Stimulated activated CD8-positive, alpha-beta memory T cell treated with anti-CD3 and anti-CD28 coated beads, Interleukin-7, amount 100 ng/mL, for 4 hours (primary cell): ENCODE measurements around the gene ARHGEF7.

Source experiments
- DNase-seq, 2 donors: peaks; one replicate each; pipeline ENCODE4 v3.0.0-alpha.2; 2020; ENCODE audit warnings: low read depth in 2 of 2

ARHGEF7 gene

DNA sequence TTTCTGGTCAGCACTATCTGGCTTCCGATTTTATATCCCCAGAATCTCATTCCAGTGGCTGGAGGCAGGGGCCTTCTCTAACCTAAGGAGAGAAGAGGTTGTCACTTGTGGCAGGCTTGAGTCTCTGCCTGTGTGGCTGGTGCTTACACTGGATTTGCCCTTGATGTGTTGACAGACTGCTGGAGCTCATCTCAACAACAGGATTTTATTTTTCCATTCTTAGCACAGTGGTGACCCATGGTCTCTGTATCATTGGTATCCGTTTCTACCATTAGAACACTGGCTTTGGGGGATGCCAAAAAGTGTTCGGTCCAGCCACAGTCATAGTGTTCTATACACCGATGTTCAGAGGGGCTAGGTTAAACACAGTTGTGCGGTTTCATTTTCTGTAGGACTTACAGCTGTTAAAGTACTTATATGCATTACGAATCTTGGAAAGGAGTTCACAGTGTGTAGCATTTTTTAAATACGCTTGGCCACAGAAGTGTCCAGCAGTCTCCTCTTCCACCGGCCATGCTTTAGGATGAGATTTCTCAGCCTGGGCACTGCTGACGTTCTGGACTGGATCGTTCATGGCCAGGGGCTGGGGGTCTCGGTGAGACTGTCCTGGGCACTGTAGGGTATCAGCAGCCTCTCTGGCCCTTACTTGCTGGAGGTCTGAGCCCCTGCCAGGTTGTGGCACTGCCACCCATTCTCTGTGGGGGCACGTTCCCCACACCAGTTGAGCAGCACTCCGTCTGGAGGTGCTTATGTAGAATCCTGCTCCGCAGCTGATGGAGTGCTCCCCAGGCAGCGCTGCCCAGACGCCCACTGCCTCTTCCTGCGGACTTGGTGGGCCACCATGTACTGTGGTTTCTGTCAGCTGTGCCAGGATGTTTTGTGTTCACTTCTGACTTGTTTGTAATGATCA is 163.9 kb downstream of the ARHGEF7 start:
- DNase-seq, result no peak

DNA sequence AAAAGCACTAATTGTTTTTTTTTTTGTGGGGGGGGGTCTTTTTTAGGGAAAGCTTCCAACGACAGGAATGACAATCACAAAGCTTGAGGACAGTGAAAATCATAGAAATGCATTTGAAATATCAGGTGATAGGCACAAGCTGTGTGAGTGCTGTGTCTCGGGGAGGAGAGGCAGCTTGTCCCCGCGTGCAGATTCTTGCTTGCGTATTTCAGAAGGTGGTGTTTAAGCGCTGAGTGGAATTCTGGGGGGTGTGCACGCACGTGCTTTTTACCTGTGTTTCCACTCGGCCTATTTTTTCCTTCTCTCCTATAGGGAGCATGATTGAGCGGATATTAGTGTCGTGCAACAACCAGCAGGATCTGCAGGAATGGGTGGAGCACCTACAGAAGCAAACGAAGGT is 165.1 kb downstream of the ARHGEF7 start:
- DNase-seq, result no peak

DNA sequence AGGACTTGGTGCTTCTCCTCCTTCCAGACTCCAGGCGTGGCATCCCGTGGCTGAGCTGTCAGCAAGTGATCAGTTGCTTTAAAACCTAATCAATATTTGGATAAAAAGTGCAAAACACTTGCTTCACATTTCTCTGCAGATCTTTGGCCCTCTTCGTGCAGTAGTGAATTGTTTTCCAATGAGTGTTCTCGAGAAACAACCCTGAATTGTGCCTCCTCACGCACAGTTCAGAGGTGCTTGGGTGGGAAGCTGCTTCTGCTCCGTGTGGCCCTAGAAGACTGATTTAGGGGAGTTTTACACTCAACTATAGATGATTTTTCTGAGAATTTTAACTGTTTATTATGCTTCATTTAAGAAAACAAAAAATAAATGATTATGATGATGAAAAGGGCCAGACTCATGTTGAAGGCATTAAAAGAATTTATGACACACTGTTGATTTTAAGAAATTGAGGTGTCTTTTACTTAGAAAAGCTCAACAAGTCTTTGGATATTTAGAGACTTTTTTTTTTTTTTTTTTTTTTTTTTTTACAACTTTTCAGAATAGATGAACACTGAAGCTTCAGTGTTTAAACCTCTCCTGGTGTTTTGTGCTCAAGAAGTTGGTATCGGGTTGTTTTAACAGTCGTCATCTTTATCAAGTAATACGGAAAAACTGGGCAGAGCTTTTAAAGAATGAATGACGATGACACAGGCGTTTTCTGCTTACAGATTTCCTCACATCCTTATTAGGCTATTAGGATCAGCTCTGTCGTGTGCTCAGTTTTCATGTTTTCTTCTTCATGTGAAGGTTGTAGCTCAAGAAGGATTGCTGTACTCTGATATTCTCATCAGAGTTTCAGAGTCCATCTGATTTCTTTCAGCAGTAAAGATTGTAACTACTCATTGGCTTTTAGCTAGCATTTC is 165.8 kb downstream of the ARHGEF7 start:
- DNase-seq, result no peak

DNA sequence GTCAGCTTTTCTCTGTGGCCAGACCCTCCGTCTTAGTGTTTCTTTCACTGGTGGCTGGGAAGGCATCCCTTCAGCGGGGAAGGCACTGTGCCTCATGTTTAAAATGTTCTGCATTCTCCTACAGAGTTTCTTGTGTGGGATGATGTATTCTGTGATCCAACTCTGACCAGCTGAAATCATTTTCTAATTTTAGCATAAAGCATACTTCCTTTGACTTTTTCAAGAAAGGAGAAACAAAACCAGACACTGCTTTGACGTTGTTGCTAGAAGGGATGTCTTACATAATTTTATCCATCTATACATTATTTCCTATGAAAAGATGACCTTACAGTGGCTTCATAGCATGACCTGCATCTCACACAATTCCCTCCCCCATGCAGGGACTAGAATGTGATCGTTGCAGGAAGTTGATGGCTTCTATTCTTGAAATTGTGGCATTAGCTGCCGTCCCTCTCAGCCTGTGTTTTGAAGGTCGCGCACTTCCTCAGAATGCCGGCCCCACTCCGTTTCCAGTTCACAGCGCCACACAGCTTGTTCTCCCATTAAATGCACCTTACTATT is 166.7 kb downstream of the ARHGEF7 start:
- DNase-seq, result no peak

DNA sequence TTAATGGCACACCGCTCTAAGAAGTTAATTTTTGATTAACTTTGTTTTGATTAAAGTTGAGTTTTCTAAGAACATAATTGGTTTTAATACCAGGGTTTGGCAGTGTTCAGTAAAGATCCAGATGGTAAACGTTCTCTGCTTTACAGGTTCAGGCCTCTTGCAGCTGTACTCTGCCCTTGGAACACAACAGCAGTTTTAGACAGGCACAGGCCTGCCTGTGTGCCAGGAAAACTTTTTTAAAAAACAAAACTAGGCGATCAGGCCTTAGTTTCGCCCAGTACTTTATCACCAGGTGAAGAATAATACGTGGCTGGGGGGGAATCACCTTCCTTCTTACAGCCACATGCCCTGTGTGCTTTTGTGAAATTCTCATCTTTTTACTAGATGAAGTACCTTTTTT is 167.3 kb downstream of the ARHGEF7 start:
- no peak for DNase-seq

GRCh38 chr13:111282997-111283396 is 167.9 kb downstream of the ARHGEF7 start:
- no peak for DNase-seq

- no peak for DNase-seq
Measured at GRCh38 chr13:111283457-111283856, 168.3 kb downstream of the ARHGEF7 start.

DNA sequence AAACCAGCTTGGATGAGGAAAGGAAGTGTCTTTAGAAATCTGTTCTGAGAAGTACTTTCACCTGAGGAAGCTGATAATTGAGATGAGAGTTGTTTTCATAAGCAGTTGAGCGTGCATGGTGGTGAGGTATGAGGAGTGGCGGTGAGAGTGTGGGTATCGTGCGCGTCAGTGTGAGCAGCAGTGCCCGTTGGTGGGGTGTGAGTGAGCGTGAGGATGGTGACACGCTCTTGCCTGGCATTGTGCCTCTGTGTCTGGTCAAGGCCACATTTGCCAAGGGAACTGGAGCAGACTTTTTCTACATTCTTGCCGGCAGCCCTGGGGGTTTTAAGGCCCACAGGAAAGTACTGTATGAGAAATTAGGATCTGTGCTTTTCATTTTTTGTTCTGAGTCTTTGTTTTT is 168.9 kb downstream of the ARHGEF7 start:
- no peak for DNase-seq

GRCh38 chr13:111284565-111284964 is 169.5 kb downstream of the ARHGEF7 start:
- DNase-seq, result no peak

DNA sequence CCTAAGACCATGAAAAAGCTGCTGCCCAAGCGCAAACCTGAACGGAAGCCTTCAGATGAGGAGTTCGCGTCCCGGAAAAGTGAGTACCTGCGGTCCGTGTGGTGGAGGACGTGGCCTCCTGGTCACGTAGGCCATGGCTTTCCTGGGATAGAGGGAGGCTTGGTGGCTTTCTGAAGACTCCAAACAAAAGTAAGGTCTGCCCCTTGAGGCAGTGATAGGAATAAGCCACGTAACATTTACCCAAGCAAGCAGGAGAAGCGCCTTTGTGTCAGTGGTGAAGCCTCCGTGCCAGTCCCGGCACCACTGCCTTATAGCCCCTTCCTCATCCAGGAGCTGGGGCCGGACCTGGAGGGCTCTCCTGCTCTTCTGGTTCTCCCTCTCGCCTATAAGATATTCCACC is 171.1 kb downstream of the ARHGEF7 start:
- no peak for DNase-seq

DNA sequence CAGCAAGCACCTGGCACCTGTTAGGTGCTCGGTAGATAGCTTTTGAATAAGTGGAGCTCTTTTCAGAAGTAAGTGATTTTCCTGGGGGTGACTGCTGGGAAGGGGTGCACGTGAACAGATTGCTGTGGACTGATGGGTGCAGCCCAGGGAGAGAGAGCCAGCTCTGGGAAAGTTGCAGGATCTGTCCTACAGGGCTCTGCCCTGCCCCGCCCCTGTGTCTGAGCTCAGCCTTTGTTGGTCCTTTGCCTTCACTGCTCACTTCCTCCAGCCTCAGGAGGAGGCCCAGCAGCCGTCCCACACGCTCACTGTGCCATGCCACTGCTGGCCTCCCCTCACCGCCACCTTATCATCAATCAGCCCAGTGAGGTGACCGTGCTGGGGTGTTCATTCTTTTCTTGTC is 171.6 kb downstream of the ARHGEF7 start:
- DNase-seq, result no peak

DNA sequence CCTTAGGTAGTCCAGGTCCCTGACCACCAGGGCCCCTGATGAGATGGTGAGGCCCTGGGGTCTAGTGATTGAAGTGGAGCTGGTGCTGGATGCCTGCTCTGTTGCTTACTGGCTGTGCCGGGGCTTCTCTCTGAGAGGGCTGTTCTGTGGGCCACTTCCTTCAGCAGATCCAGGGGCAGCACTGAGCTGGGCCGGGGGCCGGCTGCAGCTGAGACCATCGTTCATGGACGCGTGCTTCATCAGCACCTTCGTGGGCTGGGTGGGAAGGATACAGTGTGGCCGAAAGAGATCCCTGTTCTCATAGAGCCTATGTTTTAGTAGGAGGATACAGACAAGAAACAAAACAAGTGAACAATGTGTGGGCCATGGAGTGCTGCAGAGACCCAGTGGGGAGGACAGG is 172.1 kb downstream of the ARHGEF7 start:
- no peak for DNase-seq

DNA sequence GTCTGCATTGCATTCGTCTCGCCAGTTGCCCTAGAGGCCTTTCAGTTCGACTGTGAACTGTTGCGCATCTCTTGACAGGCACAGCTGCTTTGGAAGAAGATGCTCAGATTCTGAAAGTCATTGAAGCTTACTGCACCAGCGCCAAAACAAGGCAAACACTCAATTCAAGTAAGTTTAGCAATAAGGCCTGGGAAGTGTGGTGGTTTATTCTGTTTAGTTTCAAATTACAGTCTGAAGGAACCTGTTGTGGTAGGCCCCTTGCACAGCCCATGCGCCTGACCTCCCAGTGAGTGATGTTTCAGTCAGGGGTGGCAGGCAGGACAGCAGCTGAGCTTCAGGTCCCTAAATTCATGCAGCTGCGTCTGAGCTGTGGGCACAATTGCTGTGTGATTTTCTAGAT is 173.2 kb downstream of the ARHGEF7 start:
- no peak for DNase-seq

DNA sequence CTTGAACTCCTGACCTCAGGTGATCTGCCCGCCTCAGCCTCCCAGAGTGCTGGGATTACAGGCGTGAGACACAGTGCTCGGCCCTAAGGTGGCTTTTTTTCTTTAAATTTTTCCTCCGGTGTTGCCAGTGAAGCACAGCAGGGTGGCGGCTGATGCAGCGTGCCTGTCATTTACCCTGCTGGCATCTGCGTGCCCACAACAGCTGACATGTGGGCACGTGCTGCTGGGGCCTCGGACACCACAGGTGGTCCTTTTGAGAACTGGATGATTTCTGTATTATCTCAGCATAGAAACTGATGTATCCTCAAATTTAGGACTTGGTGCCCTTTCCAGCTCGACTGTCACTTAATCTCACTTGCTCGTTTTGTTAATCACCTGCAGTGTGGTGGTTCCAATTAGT is 174.1 kb downstream of the ARHGEF7 start:
- no peak for DNase-seq

DNA sequence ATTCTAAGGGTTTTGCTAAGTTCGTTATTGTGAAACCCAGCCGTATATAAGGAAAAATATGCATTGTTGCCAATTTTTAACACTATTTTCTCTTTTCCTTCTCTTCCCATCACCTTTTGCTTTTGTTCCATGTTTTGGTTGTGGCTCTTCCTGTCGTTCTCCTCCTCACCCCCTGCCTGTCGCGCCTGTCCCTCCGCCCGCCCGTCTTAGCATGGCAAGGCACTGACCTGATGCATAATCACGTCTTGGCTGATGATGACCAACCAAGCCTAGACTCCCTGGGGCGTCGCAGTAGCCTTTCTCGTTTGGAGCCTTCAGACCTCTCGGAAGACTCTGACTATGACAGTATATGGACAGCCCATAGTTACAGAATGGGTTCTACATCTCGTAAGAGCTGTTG is 176.8 kb downstream of the ARHGEF7 start:
- DNase-seq, result no peak

- no peak for DNase-seq
Measured at GRCh38 chr13:111292710-111293485, 177.8 kb downstream of the ARHGEF7 start.

- DNase-seq, result no peak
Measured at GRCh38 chr13:111295886-111296285, 180.8 kb downstream of the ARHGEF7 start.

DNA sequence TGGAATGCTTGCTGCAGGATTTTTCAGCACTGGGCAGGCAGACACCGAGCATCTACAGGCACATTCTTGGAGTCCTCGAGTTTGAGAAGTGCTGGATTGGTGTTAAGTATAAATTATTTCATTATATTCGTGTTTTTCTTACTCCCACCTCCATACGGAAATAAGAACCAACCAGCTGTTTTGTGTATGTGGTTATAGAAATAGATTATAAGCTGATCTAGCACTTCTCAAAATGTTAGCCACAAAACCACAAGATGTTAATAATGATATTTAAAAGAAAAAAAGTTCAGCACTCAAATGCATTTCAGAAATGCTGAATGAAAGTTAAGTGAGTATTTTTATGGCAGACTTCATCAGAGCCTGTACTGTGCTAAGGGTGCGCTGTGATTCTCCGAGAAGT is 181.3 kb downstream of the ARHGEF7 start:
- no peak for DNase-seq

DNA sequence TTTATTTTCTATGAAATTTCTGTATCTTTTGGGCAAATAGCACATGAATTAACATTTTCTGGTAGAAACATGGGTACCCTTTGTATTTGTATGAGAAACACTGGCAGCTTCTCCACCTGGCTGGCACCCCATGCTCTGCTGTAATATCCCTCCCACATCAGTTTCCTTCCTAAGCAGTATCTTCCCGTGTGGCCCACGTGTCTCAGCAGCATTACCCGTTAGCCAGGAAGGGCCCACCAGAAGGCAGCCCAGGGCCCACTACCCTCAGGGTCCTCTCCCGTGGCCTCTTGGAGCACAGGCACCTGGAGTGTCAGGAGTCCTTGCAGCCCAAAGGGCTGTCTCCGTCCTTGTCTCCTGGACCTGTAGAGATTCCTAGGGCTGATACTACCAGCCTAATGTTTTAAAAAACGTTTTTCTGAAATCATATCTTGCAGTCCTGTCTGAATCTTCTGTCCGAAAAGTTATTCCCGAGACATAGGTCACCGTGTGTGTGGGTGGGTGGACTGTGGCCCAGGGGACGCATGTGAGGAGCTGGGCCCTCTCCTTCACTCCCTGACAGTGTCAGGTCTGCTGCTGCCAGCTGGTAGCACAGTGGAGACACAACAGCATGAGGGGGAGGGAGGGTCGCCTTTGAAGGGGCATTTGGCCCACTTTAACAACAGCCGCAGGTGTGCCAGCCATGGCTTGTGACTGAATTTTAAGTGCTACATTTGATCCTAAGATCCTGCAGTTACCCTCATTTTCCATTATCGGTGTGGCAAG is 183.3 kb downstream of the ARHGEF7 start:
- DNase-seq, result no peak

- DNase-seq, result no peak
Measured at GRCh38 chr13:111302045-111302726, 187.1 kb downstream of the ARHGEF7 start.
